ENCODE data around the gene TBC1D14. TPM values are rescaled to one million over a fixed set of nuclear protein-coding genes. Genes with fewer than 3 reads are reported as not detected.

TBC1D14 gene
- total and polyA plus RNA-seq, 2 of the 8 experiments (the other 6 are each of a cell fraction or from before 2014, with no cell fraction given) = 45.6 to 48.2 TPM

DNA sequence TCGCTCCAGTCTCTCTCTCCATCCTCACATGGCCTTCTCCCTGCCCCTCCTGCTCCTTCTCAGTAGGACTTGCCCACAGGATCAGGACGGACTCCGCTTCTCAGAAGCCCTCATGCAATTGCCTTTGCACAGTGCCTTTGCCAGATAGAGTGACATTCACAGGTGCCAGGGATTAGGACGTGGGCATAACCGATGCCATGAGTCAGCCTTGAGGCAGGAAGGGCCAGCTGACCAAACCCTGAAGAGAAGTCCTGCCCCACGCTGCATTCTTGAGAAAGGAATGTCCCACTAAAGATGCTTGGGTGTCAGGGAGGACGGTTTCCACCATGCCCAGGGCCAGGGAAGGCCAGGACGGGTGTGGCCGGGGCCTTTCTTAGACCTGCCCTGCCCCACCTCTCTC is 164.8 kb downstream of the TBC1D14 start (continued):
- TF ChIP-seq CTCF (IDR thresholded peaks at IDR 0.05; ENCODE audit: control extremely low read depth in 1 of 3, insufficient read depth in 1 of 3, low read depth in 1 of 3, low read length in 3 of 3) (no peak), KDM1A (IDR thresholded peaks at IDR 0.05; ENCODE audit: borderline replicate concordance, low read length) (no peak), TCF12 (IDR thresholded peaks at IDR 0.05; ENCODE audit: low read depth, low read length) (no peak), SIN3A (conservative IDR thresholded peaks at IDR 0.05 in 1 of 2, IDR thresholded peaks at IDR 0.05 in 1 of 2; ENCODE audit: low read depth in 1 of 2, low read length in 2 of 2) (no peak), BACH1 (IDR thresholded peaks at IDR 0.05; ENCODE audit: low read length) (no peak), CEBPB (IDR thresholded peaks at IDR 0.05; ENCODE audit: low read depth, low read length) (no peak), EP300 (IDR thresholded peaks at IDR 0.05; ENCODE audit: borderline replicate concordance in 1 of 2, low read depth in 2 of 2, low read length in 2 of 2) (no peak), EZH2 (IDR thresholded peaks at IDR 0.05; ENCODE audit: low read depth, low read length, severe bottlenecking) (no peak)
